Astrocyte (in vitro differentiated cells and primary cell): ENCODE data around the gene APOBEC3C.

ENCODE experiments used
- CTCF ChIP-seq: IDR thresholded peaks from 2 replicates; pipeline ENCODE4 v1.5.1; 2011; ENCODE audit warnings: low read depth, mild to moderate bottlenecking, inconsistent platforms, low read length, moderate library complexity; ENCODE audit not compliant: insufficient read depth
- EZH2 ChIP-seq: IDR thresholded peaks from 2 replicates; pipeline ENCODE4 v1.6.1; 2012; ENCODE audit warnings: mild to moderate bottlenecking, low read length, inconsistent platforms; ENCODE audit not compliant: insufficient read depth

DNA sequence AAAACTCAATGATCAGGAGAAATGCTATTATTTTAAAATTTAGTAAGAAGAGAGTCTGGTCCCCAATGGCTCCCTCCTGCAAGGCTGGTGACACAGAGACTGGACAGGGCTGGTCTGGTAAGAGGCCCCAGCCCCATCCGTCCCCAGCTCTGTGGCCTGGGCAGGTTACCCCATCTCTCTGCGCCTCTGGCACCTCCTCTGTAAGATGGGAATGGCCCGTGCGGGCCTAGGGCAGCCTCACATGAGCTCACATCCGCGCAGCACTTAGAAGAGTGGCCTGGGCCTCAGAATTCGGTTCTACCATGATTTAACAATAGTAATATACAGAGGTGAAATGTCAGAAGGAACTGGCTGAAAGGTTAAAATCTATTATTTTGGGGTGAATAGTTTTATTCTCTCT lies 27.9 kb downstream of the APOBEC3C start:
- TF ChIP-seq CTCF, result no peak
- TF ChIP-seq EZH2, result no peak
